GM19468 (cell line): ENCODE measurements around the gene VWDE.
A peak's percentile ranks its signal among the peaks of the same experiment; 100 is the strongest.
"Not testable (repeated sequence)": the region's sequence is repeated elsewhere in the genome, so short reads cannot be mapped to it uniquely, and the experiment has no call there.

ENCODE experiments used
- ATAC-seq: cut with Tn5 transposase; IDR thresholded peaks from one replicate; pipeline ENCODE4 v1.9.1; 2021; ENCODE audit warnings: mild to moderate bottlenecking, moderate library complexity, moderate number of reproducible peaks; ENCODE audit not compliant: unreplicated experiment; ENCODE audit errors: extremely low read depth

The VWDE gene

DNA sequence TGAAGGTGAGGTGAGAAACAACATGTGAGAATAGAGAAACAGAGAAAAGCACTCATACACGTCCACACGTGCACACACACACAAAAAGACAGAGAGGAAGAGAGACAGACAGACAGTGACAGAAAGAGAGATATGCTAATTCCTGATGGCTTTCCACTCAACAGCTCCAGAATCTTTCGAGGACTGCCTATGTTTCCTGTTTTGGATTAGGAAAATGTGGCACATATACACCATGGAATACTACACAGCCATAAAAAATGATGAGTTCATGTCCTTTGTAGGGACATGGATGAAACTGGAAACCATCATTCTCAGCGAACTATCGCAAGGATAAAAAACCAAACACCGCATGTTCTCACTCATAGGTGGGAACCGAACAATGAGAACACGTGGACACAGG lies 4.0 kb upstream of the VWDE start:
- ATAC-seq = not testable (repeated sequence)

GRCh38 chr7:12402365-12402725 lies 1.3 kb downstream of the VWDE start:
- ATAC-seq = no peak

DNA sequence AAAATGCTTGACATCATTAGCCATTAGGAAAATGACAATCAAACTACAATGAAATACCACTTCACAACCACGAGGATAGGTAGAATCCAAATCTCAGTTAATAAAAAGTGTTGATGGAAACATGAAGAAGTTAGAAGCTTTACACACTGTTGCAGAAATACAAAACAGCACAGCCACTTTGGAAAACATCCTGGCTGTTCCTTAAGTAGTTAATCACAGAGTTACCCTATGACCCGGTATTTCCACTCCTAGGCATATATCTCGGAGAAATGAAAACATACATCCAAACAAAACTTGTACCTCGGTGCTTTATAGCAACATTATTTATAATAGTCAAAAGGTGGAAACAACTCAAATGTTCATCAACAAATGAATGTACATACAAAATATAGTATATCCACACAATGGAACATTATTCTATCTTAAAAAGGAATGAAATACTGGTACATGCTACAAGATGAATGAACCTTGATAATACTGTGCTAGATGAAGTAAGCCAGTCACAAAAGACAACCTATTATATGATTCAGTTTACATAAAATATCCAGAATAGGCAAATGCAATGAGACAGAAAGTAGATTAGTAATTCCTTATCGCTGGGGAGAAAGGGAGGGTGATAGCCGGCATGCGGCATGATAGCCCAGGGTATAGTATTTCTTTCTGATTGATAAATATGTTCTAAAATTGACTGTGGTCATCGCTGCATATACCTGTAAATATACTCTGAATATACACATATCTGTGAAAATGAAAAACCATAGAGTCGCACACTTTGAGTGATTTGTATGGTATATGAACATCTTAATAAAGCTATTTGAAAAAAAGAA lies 1.9 kb downstream of the VWDE start:
- no peak for ATAC-seq

- no peak for ATAC-seq
Measured at GRCh38 chr7:12398186-12398585, 5.5 kb downstream of the VWDE start.

- ATAC-seq = no peak
Measured at GRCh38 chr7:12397671-12398070, 6.0 kb downstream of the VWDE start.

GRCh38 chr7:12396670-12397069 lies 7.0 kb downstream of the VWDE start:
- ATAC-seq = not testable (repeated sequence)

DNA sequence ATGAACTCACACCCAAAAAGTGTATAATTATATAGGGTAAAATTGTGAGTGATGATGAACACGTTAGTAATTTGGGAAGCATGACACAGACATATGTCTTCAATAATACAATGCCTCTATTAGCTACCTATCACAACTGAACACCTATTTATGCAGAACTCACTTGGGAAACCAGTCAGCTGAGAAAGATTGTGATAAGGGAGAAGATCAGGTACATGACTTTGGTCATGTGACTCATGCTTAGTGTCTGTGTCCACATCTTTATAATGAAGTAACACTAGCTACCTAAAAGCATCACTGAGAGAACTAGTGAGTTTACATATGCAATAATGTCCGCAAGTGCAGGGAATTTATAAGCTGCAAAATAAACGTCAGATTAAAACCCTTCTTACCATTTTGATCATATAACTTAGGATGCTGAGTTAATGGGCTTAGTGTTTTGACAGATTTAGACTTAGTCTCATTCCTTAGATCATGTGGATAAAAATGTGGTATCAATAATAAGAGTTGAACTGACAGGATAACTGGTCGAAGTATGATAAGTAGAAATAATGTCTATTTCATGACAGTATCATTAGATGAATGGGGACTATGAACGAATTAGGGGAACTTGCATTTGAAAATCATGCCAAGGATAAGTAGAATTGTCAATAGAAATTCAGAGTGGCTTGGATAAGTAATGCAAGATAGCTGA lies 11.6 kb downstream of the VWDE start:
- ATAC-seq = no peak

DNA sequence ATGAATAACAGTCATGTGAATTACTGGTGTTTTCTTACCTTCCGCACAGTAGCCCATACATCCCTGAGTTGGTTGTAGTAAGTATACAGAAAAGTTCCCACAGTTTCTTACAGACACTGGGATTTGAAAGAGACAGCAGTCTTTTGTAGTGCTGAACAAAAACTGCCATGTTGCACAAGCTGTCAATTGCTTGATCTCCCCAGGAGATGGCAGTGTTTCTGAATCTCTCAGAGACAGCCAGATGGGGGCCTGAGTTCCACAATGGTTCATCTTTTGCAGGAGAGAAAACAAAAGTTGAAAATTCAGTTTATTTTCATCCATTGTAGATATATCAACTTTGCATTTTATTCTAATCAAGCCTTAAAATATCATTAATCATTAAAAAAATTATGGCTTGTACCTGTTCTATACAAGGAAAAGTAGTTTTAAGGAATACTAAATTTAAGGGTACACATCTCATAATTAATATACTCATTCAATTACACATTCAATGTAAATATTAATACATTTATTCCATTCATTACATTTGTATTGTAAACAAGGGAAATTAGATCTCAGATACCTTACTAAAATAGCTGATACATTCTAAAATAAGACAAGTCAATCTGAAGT lies 14.5 kb downstream of the VWDE start:
- ATAC-seq = peak; percentile 80

DNA sequence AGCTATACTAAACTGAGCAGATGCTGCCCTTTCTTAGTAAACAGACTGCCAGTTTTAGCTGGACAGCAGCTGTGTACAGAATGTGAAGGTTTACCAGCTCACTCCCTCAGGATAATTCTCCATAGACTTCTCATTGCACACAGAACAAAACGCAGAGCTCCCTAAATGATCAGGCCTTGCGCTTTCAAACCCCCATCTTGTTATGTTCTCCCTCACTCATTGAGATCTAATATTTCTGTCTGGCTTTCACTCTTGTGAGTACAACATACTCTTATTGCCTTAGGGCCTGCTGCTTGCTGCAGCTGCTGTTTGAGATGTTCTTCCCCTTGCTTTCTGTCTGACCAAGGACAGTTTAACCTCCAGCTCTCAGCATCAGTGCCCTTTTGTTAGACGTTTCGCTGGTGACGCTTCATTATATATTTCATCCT lies 17.3 kb downstream of the VWDE start:
- ATAC-seq = no peak

GRCh38 chr7:12385364-12385786 lies 18.3 kb downstream of the VWDE start:
- ATAC-seq = no peak

- ATAC-seq = no peak
Measured at GRCh38 chr7:12383377-12383776, 20.3 kb downstream of the VWDE start.

DNA sequence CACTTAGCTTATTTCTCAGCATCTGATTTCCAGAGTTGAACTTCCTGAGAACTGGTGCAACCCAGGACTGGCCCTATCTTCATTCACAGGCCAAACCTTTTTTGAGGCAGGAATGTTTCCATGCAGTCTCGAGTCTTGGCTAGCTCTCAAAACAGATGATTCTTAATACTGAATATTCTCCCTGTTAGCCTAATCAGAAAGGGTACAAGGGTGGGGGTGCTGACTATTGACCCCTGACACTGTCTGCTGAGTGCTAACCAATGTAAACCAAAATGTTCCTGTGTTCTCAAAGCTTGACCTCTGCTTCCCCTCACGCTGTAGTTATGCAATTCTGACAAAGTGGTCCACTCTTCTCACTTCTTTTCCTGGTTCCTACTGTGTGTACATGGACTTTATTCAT lies 25.3 kb downstream of the VWDE start:
- ATAC-seq = no peak

DNA sequence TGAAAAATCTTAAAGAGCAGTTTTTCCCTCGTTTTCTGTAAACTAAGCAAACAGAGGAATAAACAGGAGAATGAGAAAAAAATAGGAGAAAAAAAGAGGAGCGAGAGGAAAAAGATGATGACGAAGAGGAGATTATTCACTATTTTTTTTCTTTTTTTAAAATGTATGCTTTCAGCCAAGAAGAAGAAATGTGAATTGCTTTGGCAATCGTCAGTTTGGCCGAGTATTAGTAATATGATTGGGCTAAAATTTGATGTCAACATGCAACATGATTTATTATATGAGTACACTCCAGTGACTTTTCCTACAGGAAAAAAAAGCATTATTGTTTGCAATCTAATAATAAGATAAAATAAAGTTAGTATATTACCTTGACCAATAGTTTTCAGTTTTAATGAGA lies 26.3 kb downstream of the VWDE start:
- no peak for ATAC-seq

DNA sequence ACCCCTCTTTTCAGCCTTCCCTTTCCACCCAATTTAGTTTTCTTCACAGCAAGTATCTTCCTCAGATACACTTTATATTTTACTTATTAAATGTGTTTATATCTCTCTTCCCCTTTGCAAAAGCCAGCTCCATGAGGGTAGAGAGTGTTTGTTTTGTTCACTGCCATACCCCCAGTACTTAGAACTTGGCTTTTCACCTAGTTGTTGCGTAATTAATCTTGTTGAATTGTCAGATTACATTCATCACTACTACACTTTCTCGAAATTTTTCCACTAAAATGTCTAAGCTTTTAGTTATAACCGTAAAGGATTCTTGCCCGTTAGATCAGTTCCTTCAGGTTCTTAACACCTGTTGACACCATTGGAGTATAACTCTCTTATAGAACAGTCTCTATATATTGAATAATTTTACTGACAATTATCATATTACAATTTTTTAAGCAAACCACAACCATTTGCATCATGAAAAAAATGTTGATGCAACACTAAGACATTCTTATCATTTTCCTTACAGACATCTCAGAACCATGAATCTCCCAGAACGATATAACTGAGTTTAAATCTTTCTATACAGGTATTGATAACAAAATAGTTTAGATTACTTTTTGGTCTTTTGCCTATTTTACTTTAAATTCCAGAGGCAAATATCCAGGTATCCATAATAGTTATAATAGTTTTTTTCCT lies 29.9 kb downstream of the VWDE start:
- no peak for ATAC-seq

GRCh38 chr7:12370249-12370648 lies 33.4 kb downstream of the VWDE start:
- ATAC-seq = no peak

DNA sequence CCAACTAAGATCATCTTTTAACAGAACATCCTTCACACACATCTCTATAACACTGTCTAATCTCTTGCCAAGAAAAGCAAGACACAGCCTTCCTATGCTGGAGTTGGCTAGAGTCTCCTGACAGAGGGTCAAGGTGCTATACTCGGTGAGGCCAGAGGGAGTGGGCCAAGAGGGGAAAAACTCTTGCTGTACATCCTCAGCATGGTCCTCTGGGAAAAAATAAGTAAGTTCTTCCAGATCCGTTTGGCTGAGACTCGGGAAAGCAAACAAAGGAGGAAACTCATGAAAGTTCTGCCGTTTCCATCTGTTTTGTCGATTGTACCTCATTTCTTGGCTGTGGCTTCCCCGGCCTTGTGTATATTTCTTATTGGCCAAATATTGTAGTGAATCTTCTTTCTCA lies 33.9 kb downstream of the VWDE start:
- ATAC-seq = no peak

- no peak for ATAC-seq
Measured at GRCh38 chr7:12369072-12369471, 34.6 kb downstream of the VWDE start.

GRCh38 chr7:12360948-12361347 lies 42.7 kb downstream of the VWDE start:
- no peak for ATAC-seq

DNA sequence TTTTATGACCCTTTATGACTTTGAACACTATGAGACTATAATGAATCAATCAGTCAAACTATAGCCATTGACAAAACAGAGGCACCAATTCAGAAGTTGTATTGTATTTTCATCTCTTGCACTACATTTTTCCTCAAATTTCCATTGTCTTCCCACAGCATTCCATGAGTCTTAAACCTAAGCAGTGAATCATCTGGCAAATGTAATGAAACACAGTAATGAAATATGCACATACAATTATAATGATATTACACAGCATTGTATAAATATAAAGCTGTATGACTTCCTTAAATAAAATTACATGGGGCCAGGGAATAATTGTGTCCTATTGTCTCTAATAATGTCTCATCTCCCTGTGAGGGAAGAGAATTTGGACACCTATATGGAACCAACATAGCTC lies 45.0 kb downstream of the VWDE start:
- no peak for ATAC-seq

GRCh38 chr7:12357508-12357907 lies 46.2 kb downstream of the VWDE start:
- ATAC-seq = no peak

DNA sequence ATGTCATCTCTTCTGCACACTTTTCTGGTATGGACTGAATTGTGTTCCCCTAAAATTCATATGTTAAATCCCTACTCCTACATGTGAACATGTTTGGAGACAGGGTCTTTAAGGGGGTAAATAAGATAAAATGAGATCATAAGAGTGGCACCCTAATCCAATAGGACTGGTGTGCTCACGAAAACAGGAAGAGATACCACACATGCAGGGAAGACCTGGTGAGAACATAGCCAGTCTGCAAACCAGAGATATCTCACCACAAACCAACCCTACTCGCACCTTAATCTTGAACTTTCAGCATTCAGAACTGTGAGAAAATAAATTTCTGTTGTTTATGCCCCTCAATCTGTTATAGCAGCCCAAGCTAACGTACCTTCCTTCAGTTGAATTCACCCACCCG lies 51.8 kb downstream of the VWDE start:
- ATAC-seq = no peak
